DND-41 (cell line): ENCODE results near the gene RAB7B.

Experiments used
- CTCF ChIP-seq: IDR thresholded peaks from 2 replicates; pipeline ENCODE4 v1.5.1; 2012; ENCODE audit warnings: borderline replicate concordance, low read length, moderate library complexity, mild to moderate bottlenecking; ENCODE audit not compliant: poor library complexity, severe bottlenecking; ENCODE audit errors: extremely low read depth
- EZH2 ChIP-seq: IDR thresholded peaks from 3 replicates; pipeline ENCODE4 v1.6.1; 2012; ENCODE audit warnings: borderline replicate concordance, low read depth, mild to moderate bottlenecking, moderate library complexity, low read length, inconsistent platforms; ENCODE audit not compliant: severe bottlenecking

DNA sequence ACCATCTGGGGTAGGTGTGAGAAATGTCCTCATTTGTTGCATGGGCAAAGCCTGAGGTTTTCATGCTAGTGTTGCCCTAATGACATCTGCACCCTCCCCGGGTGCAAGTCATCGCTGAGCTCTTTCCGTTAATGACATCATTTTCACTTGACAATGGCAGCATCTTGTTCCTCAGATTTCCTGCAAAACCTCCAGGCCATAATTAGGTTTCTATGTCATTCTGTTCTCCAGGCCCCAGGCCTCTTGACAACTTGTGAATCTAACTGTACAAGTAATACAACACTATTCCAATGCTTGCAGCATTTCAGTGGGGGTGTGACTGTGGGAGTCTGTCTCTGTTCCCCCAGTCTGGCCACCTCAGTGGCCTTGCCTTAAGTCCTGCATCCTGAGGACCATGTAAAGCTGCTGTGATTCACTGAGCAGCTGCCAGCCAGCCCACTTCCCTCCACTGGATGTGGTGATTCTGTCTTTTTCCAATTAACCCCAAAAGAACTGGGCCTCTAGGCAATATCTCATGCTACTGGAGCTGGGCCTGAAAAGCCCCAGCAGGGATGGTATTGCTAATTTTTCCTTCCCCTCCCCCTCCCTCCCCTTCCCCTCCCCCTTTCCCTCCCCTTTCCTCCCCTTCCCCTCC lies 22.8 kb downstream of the RAB7B start:
- no peak for TF ChIP-seq CTCF
- TF ChIP-seq EZH2 = no peak
